Lower leg skin (tissue), 4 donors: ENCODE measurements around the gene BPIFB6. TPM values are rescaled to one million over a fixed set of nuclear protein-coding genes. Genes with fewer than 3 reads are reported as not detected.

Experiments
- DNase-seq, 2 donors: peaks; one replicate each; pipeline ENCODE4 v3.0.0-alpha.2; 2019; ENCODE audit warnings: low spot score in 2 of 2
- H3K4me3 ChIP-seq: fragments of 200-600 bp; sonication (generic); 2 replicates; pipeline ENCODE4 v1.5.1; 2017; ENCODE audit warnings: mild to moderate bottlenecking, low read depth; ENCODE audit not compliant: poor library complexity, severe bottlenecking
- CTCF ChIP-seq, 3 donors: fragments of 450-650 bp; IDR thresholded peaks; one replicate each; pipeline ENCODE4 v1.5.1; 2016; ENCODE audit warnings: antibody characterized with exemption in 3 of 3, mild to moderate bottlenecking in 3 of 3, moderate library complexity in 2 of 3
- POLR2A ChIP-seq, 2 donors: fragments of 450-650 bp; IDR thresholded peaks; one replicate each; pipeline ENCODE4 v1.6.1; 2016 to 2017; ENCODE audit warnings: antibody characterized with exemption in 2 of 2, mild to moderate bottlenecking in 1 of 2, moderate library complexity in 1 of 2
- WGBS, 2 donors: methylation state at CpG; one replicate each; pipeline ENCODE4 v1.1.5; 2018; 5-methylcytosine and 5-hydroxymethylcytosine counted together
- intact Hi-C: fragments of 100-400 bp; cut with DNase I; formaldehyde crosslinking; loops from one replicate; pipeline ENCODE4 v1.15.0; 2023; ENCODE audit warnings: low total_unique reads
- total RNA-seq, 4 donors: library from RNA; depleted of rRNA; stranded (reverse); fragments of >200 nt; gene quantifications; one replicate each; pipeline ENCODE4 v1.1.0, GENCODE V29; 2016

BPIFB6 gene
- total RNA-seq, 4 donors from 2014 or later: not detected

- no peak for DNase-seq
- 49 to 85% methylated on average over 9 of the region's 9 CpGs for WGBS, 2 donors
- H3K4me3 ChIP-seq: no peak overlapping the region
- intact Hi-C loops: no loop called here
- no peak for TF ChIP-seq CTCF (IDR thresholded peaks at IDR 0.05)
- no peak for TF ChIP-seq POLR2A (IDR thresholded peaks at IDR 0.05)
Measured at GRCh38 chr20:33025318-33025876, 6.1 kb upstream of the BPIFB6 start.

- WGBS, 2 donors: 52 to 56% methylated on average over 5 of the region's 5 CpGs
- DNase-seq: no peak
- intact Hi-C loops: no loop called here
- no peak overlapping the region for H3K4me3 ChIP-seq
- TF ChIP-seq POLR2A (IDR thresholded peaks at IDR 0.05) (no peak), CTCF (IDR thresholded peaks at IDR 0.05) (no peak)
Measured at GRCh38 chr20:33026072-33026778, 5.2 kb upstream of the BPIFB6 start.

GRCh38 chr20:33026779-33027759, 4.4 kb upstream of the BPIFB6 start:
- 73 to 78% methylated on average over 10 of the region's 10 CpGs for WGBS, 2 donors
- intact Hi-C loops: no loop called here
- TF ChIP-seq CTCF (IDR thresholded peaks at IDR 0.05): no peak
- no peak for TF ChIP-seq POLR2A (IDR thresholded peaks at IDR 0.05)
- H3K4me3 ChIP-seq: no peak overlapping the region
- no peak for DNase-seq

GRCh38 chr20:33027769-33028751, 3.4 kb upstream of the BPIFB6 start:
- WGBS, 2 donors: 72 to 75% methylated on average over 11 to 12 of the region's 12 CpGs
- TF ChIP-seq POLR2A (IDR thresholded peaks at IDR 0.05) (no peak), CTCF (IDR thresholded peaks at IDR 0.05) (no peak)
- DNase-seq: no peak
- intact Hi-C loops: no loop called here
- no peak overlapping the region for H3K4me3 ChIP-seq

- H3K4me3 ChIP-seq: no peak overlapping the region
- no peak for TF ChIP-seq POLR2A (IDR thresholded peaks at IDR 0.05)
- TF ChIP-seq CTCF (IDR thresholded peaks at IDR 0.05): no peak
- no peak for DNase-seq
- intact Hi-C loops: no loop called here
- WGBS, 2 donors: 76 to 79% methylated on average over 7 of the region's 7 CpGs
Measured at GRCh38 chr20:33028875-33029274, 2.6 kb upstream of the BPIFB6 start.
